ENCODE measurements around the gene LINGO4.

Gene LINGO4

GRCh38 chr1:151822404-151822803 is 17.2 kb upstream of the LINGO4 start:
- H2BK120ac ChIP-seq (ENCODE audit: low read depth, low read length) = no peak overlapping the region
- peak overlapping the region in 1 of 2 donors; percentile 44 for H3K4me3 ChIP-seq (ENCODE audit: low read length in 2 of 2)
- no peak overlapping the region for H3K23ac ChIP-seq (ENCODE audit: low read depth, low read length, poor library complexity)
- no peak overlapping the region for H2AFZ ChIP-seq (ENCODE audit: low read length)
- no peak for DNase-seq (ENCODE audit: low spot score)
- no peak overlapping the region for H4K8ac ChIP-seq (ENCODE audit: low read depth, low read length)
- no peak overlapping the region for H4K91ac ChIP-seq (ENCODE audit: low read depth, low read length, poor library complexity)
- H3K9me3 ChIP-seq (replicated peaks in 1 of 2; ENCODE audit: control insufficient read depth in 2 of 2, insufficient read depth in 1 of 2, low read depth in 1 of 2, low read length in 2 of 2) = no peaks in the 10 kb centered on the region
- no peak overlapping the region for H2AK5ac ChIP-seq (ENCODE audit: low read depth, low read length)
- H3K79me1 ChIP-seq (ENCODE audit: low read depth, low read length) = no peaks in the 10 kb centered on the region
- H2BK15ac ChIP-seq (ENCODE audit: low read length) = no peak overlapping the region
- H3K18ac ChIP-seq (ENCODE audit: low read length) = peak overlapping the region; percentile 2
- H3K4ac ChIP-seq (ENCODE audit: low read length) = no peak overlapping the region
- peaks cover 0 to 89% (median 0%) of the 10 kb centered on the region in 3 experiments for H3K27me3 ChIP-seq (ENCODE audit: control insufficient read depth in 3 of 3, insufficient read depth in 3 of 3, low read depth in 1 of 3, low read length in 3 of 3)
- WGBS, 2 donors (ENCODE audit: extremely low coverage in 2 of 2, insufficient read length in 2 of 2, insufficient replicate concordance in 1 of 2) = no CpG with 5 or more reads among the region's 7 CpGs
- H3K36me3 ChIP-seq (replicated peaks in 1 of 2; ENCODE audit: control insufficient read depth in 2 of 2, insufficient read depth in 2 of 2, low read length in 2 of 2) = no peaks in the 10 kb centered on the region
- no peak overlapping the region for H3K9ac ChIP-seq (ENCODE audit: low read depth, low read length, poor library complexity)
- no peak overlapping the region for H3K4me2 ChIP-seq (ENCODE audit: insufficient read depth, low read length, poor library complexity, severe bottlenecking)
- no peak overlapping the region for H2BK12ac ChIP-seq (ENCODE audit: low read length)
- H3K4me1 ChIP-seq (ENCODE audit: control insufficient read depth in 2 of 2, insufficient read depth in 1 of 2, low read depth in 1 of 2, low read length in 2 of 2) = peaks cover 0 to 8% of the 10 kb centered on the region in 2 donors
- no peak overlapping the region for H3K27ac ChIP-seq (replicated peaks; ENCODE audit: low read length)
- H3K14ac ChIP-seq (ENCODE audit: low read length) = no peak overlapping the region
- H2BK5ac ChIP-seq (ENCODE audit: low read length) = no peak overlapping the region

GRCh38 chr1:151820940-151821339 is 15.7 kb upstream of the LINGO4 start:
- H3K79me1 ChIP-seq (ENCODE audit: low read depth, low read length) = no peaks in the 10 kb centered on the region
- H3K36me3 ChIP-seq (replicated peaks in 1 of 2; ENCODE audit: control insufficient read depth in 2 of 2, insufficient read depth in 2 of 2, low read length in 2 of 2) = no peaks in the 10 kb centered on the region
- no peak overlapping the region for H3K4ac ChIP-seq (ENCODE audit: low read length)
- no peak overlapping the region for H3K4me3 ChIP-seq (ENCODE audit: low read length in 2 of 2)
- no peak overlapping the region for H4K8ac ChIP-seq (ENCODE audit: low read depth, low read length)
- WGBS, 2 donors (ENCODE audit: extremely low coverage in 2 of 2, insufficient read length in 2 of 2, insufficient replicate concordance in 1 of 2) = no CpG with 5 or more reads among the region's 2 CpGs
- no peak overlapping the region for H4K91ac ChIP-seq (ENCODE audit: low read depth, low read length, poor library complexity)
- peaks cover 0 to 5% of the 10 kb centered on the region in 2 donors for H3K4me1 ChIP-seq (ENCODE audit: control insufficient read depth in 2 of 2, insufficient read depth in 1 of 2, low read depth in 1 of 2, low read length in 2 of 2)
- H2BK15ac ChIP-seq (ENCODE audit: low read length) = no peak overlapping the region
- no peak overlapping the region for H2AK5ac ChIP-seq (ENCODE audit: low read depth, low read length)
- H3K23ac ChIP-seq (ENCODE audit: low read depth, low read length, poor library complexity) = no peak overlapping the region
- no peak overlapping the region for H2BK5ac ChIP-seq (ENCODE audit: low read length)
- no peak overlapping the region for H3K18ac ChIP-seq (ENCODE audit: low read length)
- H2BK12ac ChIP-seq (ENCODE audit: low read length) = no peak overlapping the region
- no peak overlapping the region for H3K4me2 ChIP-seq (ENCODE audit: insufficient read depth, low read length, poor library complexity, severe bottlenecking)
- no peak overlapping the region for H2BK120ac ChIP-seq (ENCODE audit: low read depth, low read length)
- no peak overlapping the region for H3K27ac ChIP-seq (replicated peaks; ENCODE audit: low read length)
- H3K27me3 ChIP-seq (ENCODE audit: control insufficient read depth in 3 of 3, insufficient read depth in 3 of 3, low read depth in 1 of 3, low read length in 3 of 3) = peaks cover 0 to 97% (median 0%) of the 10 kb centered on the region in 3 experiments
- no peaks in the 10 kb centered on the region for H3K9me3 ChIP-seq (replicated peaks in 1 of 2; ENCODE audit: control insufficient read depth in 2 of 2, insufficient read depth in 1 of 2, low read depth in 1 of 2, low read length in 2 of 2)
- no peak for DNase-seq (ENCODE audit: low spot score)
- no peak overlapping the region for H3K9ac ChIP-seq (ENCODE audit: low read depth, low read length, poor library complexity)
- H2AFZ ChIP-seq (ENCODE audit: low read length) = no peak overlapping the region
- no peak overlapping the region for H3K14ac ChIP-seq (ENCODE audit: low read length)

GRCh38 chr1:151819976-151820623 is 14.9 kb upstream of the LINGO4 start:
- Histone ChIP-seq H3K14ac (ENCODE audit: low read length) (no peak overlapping the region), H2BK15ac (ENCODE audit: low read length) (no peak overlapping the region), H4K8ac (ENCODE audit: low read depth, low read length) (no peak overlapping the region), H2BK120ac (ENCODE audit: low read depth, low read length) (peak overlapping the region; percentile 5), H2AK5ac (ENCODE audit: low read depth, low read length) (peak overlapping the region; percentile 50), H3K36me3 (replicated peaks in 1 of 2; ENCODE audit: control insufficient read depth in 2 of 2, insufficient read depth in 2 of 2, low read length in 2 of 2) (no peaks in the 10 kb centered on the region), H3K9ac (ENCODE audit: low read depth, low read length, poor library complexity) (no peak overlapping the region), H3K27ac (replicated peaks; ENCODE audit: low read length) (no peak overlapping the region), H3K23ac (ENCODE audit: low read depth, low read length, poor library complexity) (no peak overlapping the region), H3K4me3 (ENCODE audit: low read length in 2 of 2) (no peak overlapping the region), H3K27me3 (ENCODE audit: control insufficient read depth in 3 of 3, insufficient read depth in 3 of 3, low read depth in 1 of 3, low read length in 3 of 3) (peaks cover 0 to 95% (median 0%) of the 10 kb centered on the region in 3 experiments), H4K91ac (ENCODE audit: low read depth, low read length, poor library complexity) (no peak overlapping the region), H3K9me3 (replicated peaks in 1 of 2; ENCODE audit: control insufficient read depth in 2 of 2, insufficient read depth in 1 of 2, low read depth in 1 of 2, low read length in 2 of 2) (no peaks in the 10 kb centered on the region), H2BK12ac (ENCODE audit: low read length) (no peak overlapping the region), H2BK5ac (ENCODE audit: low read length) (no peak overlapping the region), H3K79me1 (ENCODE audit: low read depth, low read length) (no peaks in the 10 kb centered on the region), H3K18ac (ENCODE audit: low read length) (no peak overlapping the region), H3K4ac (ENCODE audit: low read length) (no peak overlapping the region), H2AFZ (ENCODE audit: low read length) (no peak overlapping the region), H3K4me1 (ENCODE audit: control insufficient read depth in 2 of 2, insufficient read depth in 1 of 2, low read depth in 1 of 2, low read length in 2 of 2) (peaks cover 0 to 5% of the 10 kb centered on the region in 2 donors), H3K4me2 (ENCODE audit: insufficient read depth, low read length, poor library complexity, severe bottlenecking) (no peak overlapping the region)
- no CpG with 5 or more reads among the region's 7 CpGs for WGBS, 2 donors (ENCODE audit: extremely low coverage in 2 of 2, insufficient read length in 2 of 2, insufficient replicate concordance in 1 of 2)
- DNase-seq (ENCODE audit: low spot score) = no peak

- DNase-seq (ENCODE audit: low spot score) = no peak
- Histone ChIP-seq H2AK5ac (ENCODE audit: low read depth, low read length) (no peak overlapping the region), H3K27ac (replicated peaks; ENCODE audit: low read length) (no peak overlapping the region), H4K8ac (ENCODE audit: low read depth, low read length) (no peak overlapping the region), H3K4me1 (ENCODE audit: control insufficient read depth in 2 of 2, insufficient read depth in 1 of 2, low read depth in 1 of 2, low read length in 2 of 2) (peaks cover 0 to 5% of the 10 kb centered on the region in 2 donors), H4K91ac (ENCODE audit: low read depth, low read length, poor library complexity) (peak overlapping the region; percentile 74), H3K4me2 (ENCODE audit: insufficient read depth, low read length, poor library complexity, severe bottlenecking) (no peak overlapping the region), H2BK5ac (ENCODE audit: low read length) (no peak overlapping the region), H3K27me3 (ENCODE audit: control insufficient read depth in 3 of 3, insufficient read depth in 3 of 3, low read depth in 1 of 3, low read length in 3 of 3) (peaks cover 0 to 94% (median 0%) of the 10 kb centered on the region in 3 experiments), H2BK12ac (ENCODE audit: low read length) (no peak overlapping the region), H3K79me1 (ENCODE audit: low read depth, low read length) (no peaks in the 10 kb centered on the region), H2AFZ (ENCODE audit: low read length) (no peak overlapping the region), H3K9ac (ENCODE audit: low read depth, low read length, poor library complexity) (no peak overlapping the region), H2BK15ac (ENCODE audit: low read length) (no peak overlapping the region), H3K18ac (ENCODE audit: low read length) (no peak overlapping the region), H3K23ac (ENCODE audit: low read depth, low read length, poor library complexity) (peak overlapping the region; percentile 8), H3K14ac (ENCODE audit: low read length) (no peak overlapping the region), H3K4ac (ENCODE audit: low read length) (no peak overlapping the region), H3K36me3 (replicated peaks in 1 of 2; ENCODE audit: control insufficient read depth in 2 of 2, insufficient read depth in 2 of 2, low read length in 2 of 2) (no peaks in the 10 kb centered on the region), H3K4me3 (ENCODE audit: low read length in 2 of 2) (no peak overlapping the region), H2BK120ac (ENCODE audit: low read depth, low read length) (no peak overlapping the region), H3K9me3 (replicated peaks in 1 of 2; ENCODE audit: control insufficient read depth in 2 of 2, insufficient read depth in 1 of 2, low read depth in 1 of 2, low read length in 2 of 2) (no peaks in the 10 kb centered on the region)
- no CpG with 5 or more reads among the region's 12 CpGs for WGBS, 2 donors (ENCODE audit: extremely low coverage in 2 of 2, insufficient read length in 2 of 2, insufficient replicate concordance in 1 of 2)
These were observed 14.1 kb upstream of the LINGO4 start for GRCh38 chr1:151819227-151819835.

Data from neuronal stem cell (in vitro differentiated cells).